Lung (tissue), 12 donors: ENCODE measurements around the gene NFATC2. TPM values are rescaled to one million over a fixed set of nuclear protein-coding genes. Genes with fewer than 3 reads are reported as not detected.

Experiments
- ATAC-seq: fragments of 200-7000 bp; cut with Tn5 transposase; one replicate; pipeline ENCODE4 v1.9.1; 2020; ENCODE audit warnings: moderate number of reproducible peaks; ENCODE audit not compliant: insufficient read depth, low FRiP score
- DNase-seq, 3 donors: peaks; one replicate each; pipeline ENCODE4 v3.0.0-alpha.2; 2013 to 2017
- H3K27ac ChIP-seq, 2 donors: one replicate each; pipeline ENCODE4 v1.5.1; 2013; ENCODE audit warnings: mild to moderate bottlenecking in 2 of 2, moderate library complexity in 2 of 2, control low read depth in 1 of 2, inconsistent platforms in 1 of 2, low read depth in 1 of 2, low read length in 1 of 2
- H3K27me3 ChIP-seq, 3 donors: one replicate each; pipeline ENCODE4 v1.5.1; 2013; ENCODE audit warnings: low read length in 2 of 3; ENCODE audit not compliant: control insufficient read depth in 3 of 3, insufficient read depth in 3 of 3
- H3K36me3 ChIP-seq, 4 donors: one replicate each; pipeline ENCODE4 v1.5.1; 2013; ENCODE audit warnings: low read length in 4 of 4, mild to moderate bottlenecking in 1 of 4, moderate library complexity in 1 of 4; ENCODE audit not compliant: control insufficient read depth in 4 of 4, insufficient read depth in 4 of 4
- H3K4me1 ChIP-seq, 5 donors: one replicate each; pipeline ENCODE4 v1.5.1; 2013; ENCODE audit warnings: low read length in 5 of 5, mild to moderate bottlenecking in 2 of 5, moderate library complexity in 1 of 5; ENCODE audit not compliant: control insufficient read depth in 5 of 5, insufficient read depth in 5 of 5
- H3K4me3 ChIP-seq: one replicate; pipeline ENCODE4 v1.5.1; 2013; ENCODE audit warnings: mild to moderate bottlenecking, control low read depth, moderate library complexity
- H3K9ac ChIP-seq, 2 donors: one replicate each; pipeline ENCODE4 v1.5.1; 2013; ENCODE audit warnings: low read length in 2 of 2, control low read depth in 1 of 2; ENCODE audit not compliant: insufficient read depth in 1 of 2
- H3K9me3 ChIP-seq, 4 donors: one replicate each; pipeline ENCODE4 v1.5.1; 2013; ENCODE audit warnings: low read length in 3 of 4, mild to moderate bottlenecking in 1 of 4, moderate library complexity in 1 of 4; ENCODE audit not compliant: control insufficient read depth in 4 of 4, insufficient read depth in 3 of 4
- CTCF ChIP-seq: IDR thresholded peaks from 2 replicates; pipeline ENCODE4 v1.5.1; 2012; ENCODE audit warnings: mild to moderate bottlenecking; ENCODE audit errors: control extremely low read depth, extremely low read depth
- WGBS, 2 donors: extraction: QIAGEN DNeasy Blood & Tissue Kit; methylation state at CpG; one replicate each; pipeline ENCODE4 v1.1.7; 2013; 5-methylcytosine and 5-hydroxymethylcytosine counted together
- polyA plus RNA-seq, 2 donors: library from polyadenylated mRNA; stranded (reverse); fragments of 200-250 nt; gene quantifications; one replicate each; pipeline ENCODE4 v1.2.1, GENCODE V29; 2013
- total RNA-seq, 2 donors: library from RNA; depleted of rRNA in 1 of 2; stranded (reverse); fragments of >200 nt in 1 of 2; gene quantifications; one replicate each; pipeline ENCODE4 v1.2.1, GENCODE V29; 2014 to 2021
- donor health status: control.
- donor health status: control.
- donor health status: Bipolar disorder and iron deficiency.
- donor health status: healthy.
- donor health status: DM: yes; HTN: yes; CAD: no.

Gene NFATC2
- total and polyA plus RNA-seq, 4 donors = 1.3 to 8.7 (median 4.7) TPM

GRCh38 chr20:51492167-51493092 lies 50.1 kb downstream of the NFATC2 start:
- peak; percentile 99 for DNase-seq
- H3K27ac ChIP-seq = peak overlapping the region in 1 of 2 donors; percentile 75
- no peak overlapping the region for H3K4me3 ChIP-seq
- WGBS, 2 donors = 6 to 10% methylated on average over 47 of the region's 47 CpGs
- H3K4me1 ChIP-seq = peaks cover 3 to 71% (median 24%) of the 10 kb centered on the region in 5 donors
- H3K9ac ChIP-seq = peak overlapping the region in 1 of 2 donors; percentile 43
- TF ChIP-seq CTCF = no peak
- H3K36me3 ChIP-seq = no peaks in the 10 kb centered on the region
- ATAC-seq = peak; percentile 62
- no peaks in the 10 kb centered on the region for H3K27me3 ChIP-seq
- no peaks in the 10 kb centered on the region for H3K9me3 ChIP-seq

GRCh38 chr20:51491393-51491792 lies 51.1 kb downstream of the NFATC2 start:
- peaks cover 3 to 65% (median 19%) of the 10 kb centered on the region in 5 donors for H3K4me1 ChIP-seq
- WGBS, 2 donors = 70 to 85% methylated on average over 11 of the region's 11 CpGs

GRCh38 chr20:51490635-51491034 lies 51.9 kb downstream of the NFATC2 start:
- no peak for TF ChIP-seq CTCF
- Histone ChIP-seq H3K9ac (no peak overlapping the region), H3K4me1 (peaks cover 3 to 59% (median 18%) of the 10 kb centered on the region in 5 donors), H3K9me3 (no peaks in the 10 kb centered on the region), H3K4me3 (no peak overlapping the region), H3K27ac (no peak overlapping the region), H3K36me3 (no peaks in the 10 kb centered on the region), H3K27me3 (no peaks in the 10 kb centered on the region)
- ATAC-seq (no peak), DNase-seq (no peak)
- 63 to 76% methylated on average over 2 of the region's 2 CpGs for WGBS, 2 donors

More at GRCh38 chr20:51491393-51491792, 51.1 kb downstream of the NFATC2 start:
- no peaks in the 10 kb centered on the region for H3K27me3 ChIP-seq
- no peaks in the 10 kb centered on the region for H3K9me3 ChIP-seq
- ATAC-seq = no peak
- no peaks in the 10 kb centered on the region for H3K36me3 ChIP-seq
- DNase-seq = no peak
- H3K27ac ChIP-seq = no peak overlapping the region
- H3K9ac ChIP-seq = no peak overlapping the region
- no peak overlapping the region for H3K4me3 ChIP-seq
- TF ChIP-seq CTCF = no peak
